Vagina (tissue), 2 donors: Measurements from ENCODE around the gene SHC4.

ENCODE experiments used
- POLR2A ChIP-seq, 2 donors: fragments of 450-650 bp; IDR thresholded peaks; one replicate each; pipeline ENCODE4 v1.6.1; 2017; ENCODE audit warnings: antibody characterized with exemption in 2 of 2, mild to moderate bottlenecking in 2 of 2, moderate library complexity in 2 of 2
- TF ChIP-seq, protein P1 (sequence below), 3 experiments: fragments of 450-650 bp in 2 of 3; fragments of 200-600 bp in 1 of 3; sonication (generic) in 1 of 3; IDR thresholded peaks; one replicate each; pipeline ENCODE4 v1.5.1; 2017 to 2019; ENCODE audit warnings: antibody characterized with exemption in 3 of 3, mild to moderate bottlenecking in 2 of 3, moderate library complexity in 2 of 3

DNA sequence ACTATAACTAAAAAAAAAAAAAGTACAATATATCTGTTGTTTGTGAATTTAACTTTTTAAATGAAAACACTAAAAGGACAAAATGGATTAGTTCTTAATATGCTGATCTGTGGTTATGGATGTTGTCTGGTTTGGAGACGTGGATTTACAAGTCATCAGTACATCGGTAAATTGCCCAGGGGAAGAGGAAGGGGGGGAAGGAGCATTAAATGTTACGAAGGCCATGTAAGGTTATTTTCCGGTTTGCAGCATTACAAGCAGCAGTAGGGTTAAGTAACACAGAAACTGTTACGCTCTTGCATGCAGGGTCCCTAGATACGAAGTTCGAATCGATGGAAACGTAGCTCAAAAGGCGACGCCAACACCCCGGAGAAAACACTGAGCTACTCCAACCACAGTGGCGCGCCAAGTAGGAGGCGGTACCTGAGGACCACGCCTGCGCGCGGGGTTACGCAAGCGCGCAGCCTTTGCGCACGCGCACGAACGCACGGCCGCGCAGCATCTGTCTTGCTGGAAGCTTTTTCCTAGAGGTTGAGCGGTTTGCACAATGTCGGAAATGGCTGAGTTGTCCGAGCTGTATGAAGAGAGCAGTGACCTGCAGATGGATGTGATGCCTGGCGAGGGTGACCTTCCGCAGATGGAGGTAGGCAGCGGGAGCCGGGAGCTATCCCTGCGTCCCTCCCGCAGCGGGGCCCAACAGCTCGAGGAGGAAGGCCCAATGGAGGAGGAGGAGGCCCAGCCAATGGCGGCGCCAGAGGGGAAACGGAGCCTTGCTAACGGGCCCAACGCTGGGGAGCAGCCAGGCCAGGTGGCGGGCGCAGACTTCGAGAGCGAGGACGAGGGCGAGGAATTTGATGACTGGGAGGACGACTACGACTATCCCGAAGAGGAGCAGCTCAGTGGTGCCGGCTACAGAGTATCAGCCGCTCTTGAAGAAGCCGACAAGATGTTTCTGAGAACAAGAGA lies 85.8 kb downstream of the SHC4 start, which contains the start of gene EID1:
- TF ChIP-seq, protein P1, sequence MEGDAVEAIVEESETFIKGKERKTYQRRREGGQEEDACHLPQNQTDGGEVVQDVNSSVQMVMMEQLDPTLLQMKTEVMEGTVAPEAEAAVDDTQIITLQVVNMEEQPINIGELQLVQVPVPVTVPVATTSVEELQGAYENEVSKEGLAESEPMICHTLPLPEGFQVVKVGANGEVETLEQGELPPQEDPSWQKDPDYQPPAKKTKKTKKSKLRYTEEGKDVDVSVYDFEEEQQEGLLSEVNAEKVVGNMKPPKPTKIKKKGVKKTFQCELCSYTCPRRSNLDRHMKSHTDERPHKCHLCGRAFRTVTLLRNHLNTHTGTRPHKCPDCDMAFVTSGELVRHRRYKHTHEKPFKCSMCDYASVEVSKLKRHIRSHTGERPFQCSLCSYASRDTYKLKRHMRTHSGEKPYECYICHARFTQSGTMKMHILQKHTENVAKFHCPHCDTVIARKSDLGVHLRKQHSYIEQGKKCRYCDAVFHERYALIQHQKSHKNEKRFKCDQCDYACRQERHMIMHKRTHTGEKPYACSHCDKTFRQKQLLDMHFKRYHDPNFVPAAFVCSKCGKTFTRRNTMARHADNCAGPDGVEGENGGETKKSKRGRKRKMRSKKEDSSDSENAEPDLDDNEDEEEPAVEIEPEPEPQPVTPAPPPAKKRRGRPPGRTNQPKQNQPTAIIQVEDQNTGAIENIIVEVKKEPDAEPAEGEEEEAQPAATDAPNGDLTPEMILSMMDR (IDR thresholded peaks at IDR 0.05), result no peak
- peak; percentile 20 to 90 for TF ChIP-seq POLR2A (IDR thresholded peaks at IDR 0.05)
